Naive thymus-derived CD4-positive, alpha-beta T cell (primary cell): ENCODE measurements around the gene ZBTB45. TPM values are rescaled to one million over a fixed set of nuclear protein-coding genes. Genes with fewer than 3 reads are reported as not detected.

Experiments used
- ATAC-seq: fragments of 150-1000 bp; cut with Tn5 transposase; 2 replicates; pipeline ENCODE4 v1.10.0; 2021; ENCODE audit warnings: mild to moderate bottlenecking, moderate library complexity
- CTCF ChIA-PET: fragments of 350-600 bp; sonication (Branson Sonifier 250); formaldehyde crosslinking; loops from one replicate; lab custom pipeline; 2021; ENCODE audit warnings: antibody characterized with exemption; lab: Charles Lee
- POLR2A ChIA-PET: fragments of 350-600 bp; sonication (Branson Sonifier 250); formaldehyde crosslinking; loops from one replicate; lab custom pipeline; 2021; ENCODE audit warnings: antibody characterized with exemption, inconsistent platforms; lab: Charles Lee
- DNase-seq, 9 donors: peaks; one replicate each; pipeline versions ENCODE4 v3.0.0 to v3.0.0-alpha.2; 2020 to 2022; ENCODE audit warnings: mixed read lengths in 1 of 9
- H3K27ac ChIP-seq: one replicate; pipeline ENCODE4 v1.7.0; 2013; ENCODE audit warnings: mild to moderate bottlenecking, low read depth, low read length, moderate library complexity
- H3K27me3 ChIP-seq, 2 donors: one replicate each; pipeline ENCODE4 v1.7.0; 2013; ENCODE audit warnings: low read length in 2 of 2, mild to moderate bottlenecking in 2 of 2, moderate library complexity in 2 of 2; ENCODE audit not compliant: control insufficient read depth in 2 of 2, insufficient read depth in 2 of 2
- H3K36me3 ChIP-seq, 3 experiments: 1 replicate in 2 of 3; 2 replicates in 1 of 3; pipeline ENCODE4 v1.7.0; 2013; ENCODE audit warnings: low read length in 3 of 3, mild to moderate bottlenecking in 3 of 3, moderate library complexity in 1 of 3; ENCODE audit not compliant: insufficient read depth in 3 of 3, control insufficient read depth in 2 of 3
- H3K4me1 ChIP-seq, 2 donors: one replicate each; pipeline ENCODE4 v1.7.0; 2013; ENCODE audit warnings: low read length in 2 of 2, mild to moderate bottlenecking in 2 of 2, moderate library complexity in 1 of 2; ENCODE audit not compliant: control insufficient read depth in 2 of 2, insufficient read depth in 2 of 2
- H3K4me3 ChIP-seq: 2 replicates; pipeline ENCODE4 v1.7.0; 2013; ENCODE audit warnings: mild to moderate bottlenecking, low read length
- H3K9me3 ChIP-seq, 3 experiments: 1 replicate in 2 of 3; 2 replicates in 1 of 3; pipeline ENCODE4 v1.7.0; 2013; ENCODE audit warnings: low read length in 3 of 3; ENCODE audit not compliant: control insufficient read depth in 2 of 3
- H3K27ac Mint-ChIP-seq, 9 donors: one replicate each; pipeline ENCODE4 v1.8.0; 2020 to 2022; ENCODE audit warnings: mixed read lengths in 9 of 9, mild to moderate bottlenecking in 8 of 9, moderate library complexity in 5 of 9, inconsistent platforms in 2 of 9
- H3K27me3 Mint-ChIP-seq, 5 donors: one replicate each; pipeline ENCODE4 v1.8.0; 2021 to 2022; ENCODE audit warnings: mixed read lengths in 5 of 5, mild to moderate bottlenecking in 1 of 5
- H3K36me3 Mint-ChIP-seq, 5 donors: one replicate each; pipeline ENCODE4 v1.8.0; 2020 to 2022; ENCODE audit warnings: mixed read lengths in 5 of 5, mild to moderate bottlenecking in 3 of 5, inconsistent platforms in 1 of 5
- H3K4me1 Mint-ChIP-seq, 7 donors: one replicate each; pipeline ENCODE4 v1.8.0; 2020 to 2022; ENCODE audit warnings: mixed read lengths in 7 of 7, mild to moderate bottlenecking in 3 of 7, inconsistent platforms in 1 of 7
- H3K4me3 Mint-ChIP-seq, 10 donors: one replicate each; pipeline ENCODE4 v1.8.0; 2020 to 2022; ENCODE audit warnings: mild to moderate bottlenecking in 10 of 10, mixed read lengths in 10 of 10, moderate library complexity in 6 of 10, inconsistent platforms in 2 of 10
- H3K9me3 Mint-ChIP-seq, 11 donors: one replicate each; pipeline ENCODE4 v1.8.0; 2020 to 2022; ENCODE audit warnings: mixed read lengths in 11 of 11, mild to moderate bottlenecking in 4 of 11, inconsistent platforms in 1 of 11, moderate library complexity in 1 of 11
- intact Hi-C, 2 donors: fragments of 100-400 bp; cut with micrococcal nuclease; formaldehyde crosslinking; loops; one replicate each; pipeline ENCODE4 v1.15.1; 2023
- polyA plus RNA-seq, 2 donors: library from polyadenylated mRNA; unstranded; fragments of 300-500 nt; fragmentation: Illumina TruSeq; gene quantifications; one replicate each; pipeline ENCODE4 v1.2.3, GENCODE V29; 2021
- total RNA-seq, 6 experiments: library from RNA in 5 of 6; stranded (reverse) in 5 of 6; gene quantifications; 1 replicate in 5 of 6; 2 replicates in 1 of 6; pipeline ENCODE4 v1.2.3 and lab custom pipeline; 2021 to 2026

The ZBTB45 gene
- total and polyA plus RNA-seq, 7 experiments from 2014 or later: 5.1 to 19.2 (median 9.9) TPM

DNA sequence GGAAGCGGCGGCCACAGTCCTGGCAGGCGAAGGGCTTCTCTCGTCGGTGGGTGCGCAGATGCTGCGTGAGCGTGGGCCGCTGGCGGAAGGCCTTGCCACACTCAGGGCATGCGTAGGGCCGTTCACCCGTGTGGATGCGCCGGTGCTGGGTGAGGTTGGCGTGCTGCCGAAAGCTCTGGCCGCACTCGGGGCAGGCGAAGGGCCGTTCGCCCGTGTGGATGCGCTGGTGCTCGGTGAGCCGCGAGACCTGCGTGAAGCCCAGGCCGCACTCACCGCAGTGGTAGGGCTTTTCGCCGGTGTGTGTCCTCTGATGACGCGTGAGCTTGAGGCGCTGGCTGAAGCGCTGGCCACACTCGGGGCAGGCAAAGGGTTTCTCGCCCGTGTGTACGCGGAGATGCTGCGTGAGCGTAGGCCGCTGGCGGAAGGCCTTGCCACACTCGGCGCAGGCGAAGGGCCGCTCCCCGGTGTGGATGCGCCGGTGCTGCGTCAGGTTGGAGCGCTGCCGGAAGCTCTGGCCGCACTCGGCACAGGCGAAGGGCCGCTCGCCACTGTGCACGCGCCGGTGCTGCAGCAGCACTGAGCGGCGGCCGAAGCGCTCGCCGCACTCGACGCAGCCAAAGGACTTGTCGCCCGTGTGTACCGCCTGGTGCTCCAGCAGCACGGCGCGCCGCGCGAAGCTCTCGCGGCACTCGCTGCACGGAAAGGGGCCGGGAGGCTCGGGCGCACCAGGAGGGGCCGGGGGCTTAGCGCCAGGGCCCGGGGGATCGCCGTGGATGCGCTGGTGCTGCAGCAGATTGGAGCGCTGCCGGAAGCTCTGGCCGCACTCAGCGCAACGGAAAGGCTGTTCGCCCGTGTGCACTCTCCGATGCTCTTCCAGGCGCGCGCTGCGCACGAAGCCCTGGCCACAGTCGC lies 42.8 kb upstream of the ZBTB45 start:
- H3K36me3 Mint-ChIP-seq: peaks cover 0 to 23% (median 0%) of the 10 kb centered on the region in 5 donors
- H3K27ac Mint-ChIP-seq: peak overlapping the region; percentile 59 to 95 (median 86)
- intact Hi-C loops: loop anchor here in 1 of 2 donors (1.0 kb wide), 1 partner anchor 10 kb away; no protein-coding TSS in a partner anchor
- DNase-seq: peak in 5 of 9 donors; percentile 35 to 60 (median 41)
- Histone ChIP-seq H3K27ac (peak overlapping the region; percentile 54), H3K4me1 (peaks cover 30 to 41% of the 10 kb centered on the region in 2 donors), H3K4me3 (peak overlapping the region; percentile 69), H3K27me3 (no peaks in the 10 kb centered on the region), H3K36me3 (no peaks in the 10 kb centered on the region), H3K9me3 (no peaks in the 10 kb centered on the region)
- no peak for ATAC-seq
- ChIA-PET CTCF (interaction anchor here (0.9 to 1.5 kb wide), 3 partner anchors 43 to 48 kb away, joined by 3 to 5 read pairs (median 5); partner anchors contain the start of gene ZBTB45), POLR2A (interaction anchor here (0.6 to 5.1 kb wide), 16 partner anchors 9 to 812 kb away, joined by 3 to 40 read pairs (median 6); partner anchors contain the start of genes CHMP2A, MZF1, TRIM28 and ZBTB45)
- H3K4me3 Mint-ChIP-seq: peak overlapping the region; percentile 85 to 99 (median 94)
- H3K4me1 Mint-ChIP-seq: peaks cover 9 to 62% (median 53%) of the 10 kb centered on the region in 7 donors
- peaks cover 0 to 1% (median 0%) of the 10 kb centered on the region in 11 donors for H3K9me3 Mint-ChIP-seq
- H3K27me3 Mint-ChIP-seq: peaks cover 0 to 4% (median 0%) of the 10 kb centered on the region in 5 donors

DNA sequence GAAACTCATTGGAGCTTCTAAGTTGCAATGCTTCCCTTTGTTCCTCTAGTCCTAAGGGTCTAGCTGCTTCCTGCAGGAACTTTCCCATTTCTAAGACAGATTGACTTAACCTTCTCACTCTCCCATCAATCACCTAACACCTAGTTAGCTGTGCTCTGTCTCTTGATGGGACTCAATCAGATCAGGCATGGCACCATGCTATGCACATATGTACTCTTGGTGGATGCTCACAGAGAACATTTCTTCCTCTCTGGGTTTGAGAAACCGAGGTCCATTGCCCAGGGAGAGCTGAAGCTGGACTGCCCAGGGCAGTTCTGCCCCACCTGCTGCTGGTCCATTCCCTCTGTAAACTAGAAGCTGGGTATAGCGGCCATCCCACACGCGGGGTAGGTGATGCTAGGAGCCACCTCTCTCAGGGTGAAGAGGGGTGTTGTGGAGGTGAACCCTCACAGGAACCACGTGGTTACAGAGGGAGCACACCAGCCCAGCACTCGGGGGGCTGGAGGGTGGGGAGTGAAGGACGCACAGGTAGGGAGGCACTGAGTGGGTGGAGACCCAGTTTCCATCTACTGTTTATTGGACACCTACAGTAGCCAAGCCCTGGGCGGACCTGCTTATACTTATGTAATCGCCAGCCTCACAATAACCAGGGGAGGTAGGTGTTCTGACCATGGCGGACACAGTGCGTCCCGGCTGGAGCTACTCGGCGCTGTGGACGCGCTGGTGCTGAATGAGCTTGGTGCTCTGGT lies 41.9 kb upstream of the ZBTB45 start:
- Histone ChIP-seq H3K4me1 (peaks cover 38 to 49% of the 10 kb centered on the region in 2 donors), H3K36me3 (peaks cover 0 to 2% (median under 1%) of the 10 kb centered on the region in 3 experiments), H3K9me3 (no peaks in the 10 kb centered on the region), H3K27me3 (no peaks in the 10 kb centered on the region), H3K27ac (peak overlapping the region; percentile 54), H3K4me3 (peak overlapping the region; percentile 69)
- H3K4me3 Mint-ChIP-seq: peak overlapping the region; percentile 58 to 99 (median 94)
- H3K27me3 Mint-ChIP-seq: peaks cover 0 to 4% (median 0%) of the 10 kb centered on the region in 5 donors
- no peak for DNase-seq
- CTCF ChIA-PET: interaction anchor here (0.9 to 1.5 kb wide), 4 partner anchors 10 to 48 kb away, joined by 3 to 5 read pairs (median 4); partner anchors contain the start of gene ZBTB45
- ATAC-seq: no peak
- H3K27ac Mint-ChIP-seq: peak overlapping the region; percentile 59 to 95 (median 66)
- POLR2A ChIA-PET: interaction anchor here (0.7 to 5.1 kb wide), 13 partner anchors 8 to 811 kb away, joined by 3 to 40 read pairs (median 7); partner anchors contain the start of genes CHMP2A, MZF1, TRIM28 and ZBTB45
- intact Hi-C loops: no loop called here
- H3K9me3 Mint-ChIP-seq: peaks cover 0 to 1% (median 0%) of the 10 kb centered on the region in 11 donors
- peaks cover 9 to 71% (median 62%) of the 10 kb centered on the region in 7 donors for H3K4me1 Mint-ChIP-seq
- peaks cover 0 to 29% (median under 1%) of the 10 kb centered on the region in 5 donors for H3K36me3 Mint-ChIP-seq

DNA sequence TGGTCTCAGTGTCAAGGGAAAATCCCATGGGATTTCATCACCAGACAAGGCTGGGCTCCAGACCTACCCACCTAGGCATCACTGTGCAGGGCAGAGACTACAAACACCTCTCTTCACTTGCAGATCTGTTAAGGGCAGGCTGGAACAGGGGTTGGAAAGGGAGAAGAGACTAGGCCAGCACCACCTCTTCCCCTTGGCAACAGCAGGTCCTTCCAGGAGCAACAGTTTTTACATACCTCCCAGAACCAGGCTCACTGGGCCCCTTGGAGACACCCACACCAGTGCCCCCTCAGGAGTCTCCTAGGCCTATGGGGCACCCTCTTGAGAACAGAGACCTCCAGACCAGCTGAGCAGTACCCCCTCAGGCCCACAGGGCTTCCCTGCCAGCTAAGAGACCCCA lies 41.3 kb upstream of the ZBTB45 start:
- Histone ChIP-seq H3K4me1 (peaks cover 38 to 53% of the 10 kb centered on the region in 2 donors), H3K9me3 (no peaks in the 10 kb centered on the region), H3K27me3 (no peaks in the 10 kb centered on the region), H3K36me3 (peaks cover 0 to 8% (median 4%) of the 10 kb centered on the region in 3 experiments), H3K4me3 (no peak overlapping the region), H3K27ac (peak overlapping the region; percentile 97)
- no peak for ATAC-seq
- Mint-ChIP-seq H3K27me3 (peaks cover 0 to 4% (median 0%) of the 10 kb centered on the region in 5 donors), H3K36me3 (peaks cover 0 to 32% (median 4%) of the 10 kb centered on the region in 5 donors), H3K4me1 (peaks cover 9 to 76% (median 68%) of the 10 kb centered on the region in 7 donors), H3K9me3 (peaks cover 0 to 1% (median 0%) of the 10 kb centered on the region in 11 donors), H3K4me3 (peak overlapping the region; percentile 58 to 99 (median 96)), H3K27ac (peak overlapping the region in 7 of 9 donors; percentile 64 to 99 (median 76))
- POLR2A ChIA-PET: interaction anchor here (3.0 to 5.1 kb wide), 5 partner anchors 10 to 42 kb away, joined by 11 to 40 read pairs (median 20); partner anchors contain the start of genes MZF1, TRIM28 and ZBTB45
- intact Hi-C loops: no loop called here
- no peak for DNase-seq
- CTCF ChIA-PET: interaction anchor here (1.1 to 1.5 kb wide), 3 partner anchors 10 to 42 kb away, joined by 3 to 5 read pairs (median 3); partner anchors contain the start of gene ZBTB45

DNA sequence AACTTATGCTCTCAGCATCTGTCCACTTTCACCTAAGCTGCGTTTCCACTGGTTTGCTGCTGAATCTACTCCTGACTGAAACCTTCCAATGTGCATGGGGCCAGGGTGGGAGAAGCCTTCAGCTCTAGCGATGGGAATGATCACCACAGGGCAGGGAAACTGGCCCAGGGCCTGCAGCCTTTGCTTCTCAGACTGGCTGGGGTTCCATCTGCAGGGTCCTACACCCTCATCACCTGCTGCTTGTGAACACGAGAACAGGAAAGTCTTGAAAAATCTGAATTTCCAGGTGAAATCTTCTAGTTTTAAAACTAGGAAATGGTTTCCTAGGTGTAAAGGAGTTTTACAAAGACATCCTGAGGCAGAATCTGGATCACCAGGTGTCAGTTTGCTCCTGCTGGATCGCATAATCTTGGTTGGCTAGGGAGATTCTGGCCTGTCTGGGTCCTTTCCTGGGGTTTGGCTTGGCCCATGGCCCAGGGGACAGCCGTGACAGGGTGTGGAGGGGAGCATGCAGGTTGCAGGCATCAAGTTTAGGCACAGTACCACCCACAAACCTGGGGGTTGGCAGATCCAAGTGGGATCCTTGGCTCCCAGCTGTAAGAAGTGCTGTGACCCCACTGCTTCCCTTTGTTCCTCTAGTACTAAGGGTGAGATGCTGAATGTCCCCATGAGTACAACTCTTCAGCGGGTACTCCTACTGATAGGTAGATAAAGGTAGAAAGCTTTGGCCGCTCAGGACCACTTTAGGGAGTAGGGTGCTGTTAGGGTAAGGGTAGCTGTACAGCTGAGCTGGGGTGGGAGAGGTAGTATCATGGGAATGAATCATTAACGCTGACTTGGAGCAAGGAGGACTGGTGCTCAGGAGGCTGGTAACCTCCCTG lies 40.6 kb upstream of the ZBTB45 start:
- H3K9me3 Mint-ChIP-seq: peaks cover 0 to 1% (median 0%) of the 10 kb centered on the region in 11 donors
- CTCF ChIA-PET: interaction anchor here (1.4 to 1.5 kb wide), 3 partner anchors 40 to 42 kb away, joined by 3 to 5 read pairs (median 4); partner anchors contain the start of gene ZBTB45

More for the DNA sequence above, 40.6 kb upstream of the ZBTB45 start:
- H3K4me3 ChIP-seq: peak overlapping the region; percentile 97
- POLR2A ChIA-PET: interaction anchor here (1.0 to 5.1 kb wide), 6 partner anchors 8 to 41 kb away, joined by 3 to 40 read pairs (median 20); partner anchors contain the start of genes MZF1, TRIM28 and ZBTB45
- Mint-ChIP-seq H3K4me1 (peaks cover 12 to 80% (median 73%) of the 10 kb centered on the region in 7 donors), H3K36me3 (peaks cover 0 to 35% (median 4%) of the 10 kb centered on the region in 5 donors), H3K27ac (peak overlapping the region; percentile 93 to 99 (median 98)), H3K27me3 (peaks cover 0 to 4% (median 0%) of the 10 kb centered on the region in 5 donors), H3K4me3 (peak overlapping the region; percentile 87 to 98 (median 96))
- intact Hi-C loops: no loop called here
- H3K27ac ChIP-seq: peak overlapping the region; percentile 97
- ATAC-seq (no peak), DNase-seq (no peak)
- H3K4me1 ChIP-seq: peaks cover 42 to 58% of the 10 kb centered on the region in 2 donors
- H3K27me3 ChIP-seq: no peaks in the 10 kb centered on the region
- H3K9me3 ChIP-seq: no peaks in the 10 kb centered on the region
- peaks cover 0 to 11% (median 4%) of the 10 kb centered on the region in 3 experiments for H3K36me3 ChIP-seq
